H1 (cell line): ENCODE results near the gene BCL7B. TPM values are rescaled to one million over a fixed set of nuclear protein-coding genes. Genes with fewer than 3 reads are reported as not detected.
A peak's percentile ranks its signal among the peaks of the same experiment; 100 is the strongest.

ENCODE experiments used
- CTCF ChIA-PET: fragments of 300-600 bp; sonication (Branson Sonifier 250); formaldehyde crosslinking; loops from one replicate; lab custom pipeline; 2021; ENCODE audit not compliant: partially characterized antibody; lab: Charles Lee
- POLR2A ChIA-PET: fragments of 300-600 bp; sonication (Branson Sonifier 250); formaldehyde crosslinking; loops from one replicate; lab custom pipeline; 2021; ENCODE audit warnings: inconsistent platforms; ENCODE audit not compliant: partially characterized antibody; lab: Charles Lee
- DNase-seq, 2 experiments: peaks; one replicate each; pipeline versions ENCODE4 v3.0.0 to v3.0.0-alpha.2; 2010 to 2022; ENCODE audit warnings: low spot score in 2 of 2, low read depth in 1 of 2, mixed read lengths in 1 of 2
- FAIRE-seq: peaks from 2 replicates; lab custom pipeline; 2011; peaks lifted over from hg19 to GRCh38; lab: Jason Lieb, UNC
- H2AFZ ChIP-seq: 2 replicates; pipeline ENCODE4 v1.8.1; 2012; ENCODE audit warnings: low read length, inconsistent platforms
- H2AK5ac ChIP-seq: 2 replicates; pipeline ENCODE4 v1.6.1; 2013; ENCODE audit warnings: low read depth, low read length
- H2BK120ac ChIP-seq: replicated peaks from 2 replicates; pipeline ENCODE3; 2013; ENCODE audit warnings: low read depth, low read length, inconsistent platforms
- H2BK12ac ChIP-seq: 2 replicates; pipeline ENCODE4 v1.6.1; 2013; ENCODE audit warnings: low read depth, low read length
- H2BK15ac ChIP-seq: 2 replicates; pipeline ENCODE4 v1.6.1; 2013; ENCODE audit warnings: low read length
- H2BK20ac ChIP-seq: 2 replicates; pipeline ENCODE4 v1.6.1; 2013; ENCODE audit warnings: low read length
- H2BK5ac ChIP-seq: 2 replicates; pipeline ENCODE4 v1.6.1; 2013; ENCODE audit warnings: low read depth, low read length
- H3K14ac ChIP-seq: 2 replicates; pipeline ENCODE4 v1.6.1; 2013; ENCODE audit warnings: inconsistent platforms; ENCODE audit not compliant: insufficient read length
- H3K18ac ChIP-seq: 2 replicates; pipeline ENCODE4 v1.6.1; 2013; ENCODE audit warnings: low read length; ENCODE audit errors: extremely low read depth
- H3K23ac ChIP-seq: 2 replicates; pipeline ENCODE4 v1.6.1; 2013; ENCODE audit warnings: inconsistent platforms; ENCODE audit not compliant: insufficient read length
- H3K23me2 ChIP-seq: 2 replicates; pipeline ENCODE4 v1.6.1; 2013; ENCODE audit warnings: low read depth, low read length
- H3K27ac ChIP-seq: 2 replicates; pipeline ENCODE4 v1.6.1; 2011; ENCODE audit warnings: low read depth, low read length, inconsistent platforms
- H3K27me3 ChIP-seq, 4 experiments: replicated peaks in 1 of 4; 1 replicate in 1 of 4; 2 replicates in 3 of 4; pipeline versions ENCODE4 v1.6.1 to v1.8.1; 2011 to 2013; ENCODE audit warnings: low read length in 3 of 4, mild to moderate bottlenecking in 3 of 4, inconsistent platforms in 2 of 4, mixed read lengths in 2 of 4, moderate library complexity in 1 of 4; ENCODE audit not compliant: control insufficient read depth in 3 of 4, insufficient read depth in 3 of 4; ENCODE audit errors: extremely low read depth in 1 of 4
- H3K36me3 ChIP-seq, 4 experiments: 2 replicates each; pipeline versions ENCODE4 v1.6.1 to v1.8.1; 2011 to 2013; ENCODE audit warnings: mild to moderate bottlenecking in 4 of 4, low read length in 3 of 4, moderate library complexity in 2 of 4, control low read depth in 1 of 4, inconsistent platforms in 1 of 4; ENCODE audit not compliant: insufficient read depth in 4 of 4, control insufficient read depth in 2 of 4
- H3K4ac ChIP-seq: replicated peaks from 2 replicates; pipeline ENCODE3; 2013; ENCODE audit warnings: low read length, low read depth, mixed read lengths, inconsistent platforms; ENCODE audit not compliant: insufficient read length
- H3K4me1 ChIP-seq, 4 experiments: replicated peaks in 1 of 4; 1 replicate in 1 of 4; 2 replicates in 3 of 4; pipeline versions ENCODE4 v1.6.1 to v1.8.1; 2011 to 2013; ENCODE audit warnings: low read length in 3 of 4, inconsistent platforms in 2 of 4, mixed read lengths in 1 of 4; ENCODE audit not compliant: insufficient read depth in 4 of 4, control insufficient read depth in 3 of 4
- H3K4me2 ChIP-seq, 2 experiments: 2 replicates each; pipeline versions ENCODE4 v1.6.1 to v1.8.1; 2011 to 2013; ENCODE audit warnings: low read depth in 2 of 2, low read length in 2 of 2, control low read depth in 1 of 2, inconsistent platforms in 1 of 2, mild to moderate bottlenecking in 1 of 2; ENCODE audit not compliant: insufficient read depth in 1 of 2
- H3K4me3 ChIP-seq, 4 experiments: fragments of 200-600, 300-600 bp in 1 of 4; sonication (generic), shearing (Covaris generic), sonication (Bioruptor Twin) in 1 of 4; 2 replicates each; pipeline versions ENCODE4 v1.5.1 to v1.8.1; 2011 to 2016; ENCODE audit warnings: low read length in 4 of 4, low read depth in 3 of 4, control low read depth in 2 of 4, inconsistent platforms in 2 of 4, mild to moderate bottlenecking in 2 of 4, mixed read lengths in 1 of 4, moderate library complexity in 1 of 4; ENCODE audit not compliant: insufficient read depth in 2 of 4; ENCODE audit errors: extremely low read depth in 1 of 4
- H3K56ac ChIP-seq: replicated peaks from 2 replicates; pipeline ENCODE3; 2013; ENCODE audit warnings: low read depth, mild to moderate bottlenecking, mixed read lengths, low read length, inconsistent platforms; ENCODE audit not compliant: insufficient read length
- H3K79me1 ChIP-seq: 2 replicates; pipeline ENCODE4 v1.6.1; 2013; ENCODE audit warnings: low read depth, low read length, control low read depth
- H3K79me2 ChIP-seq, 2 experiments: 2 replicates each; pipeline versions ENCODE4 v1.6.1 to v1.8.1; 2012 to 2013; ENCODE audit warnings: low read length in 2 of 2, mild to moderate bottlenecking in 2 of 2, inconsistent platforms in 1 of 2; ENCODE audit not compliant: insufficient read depth in 2 of 2, control insufficient read depth in 1 of 2
- H3K9ac ChIP-seq, 4 experiments: replicated peaks in 1 of 4; 1 replicate in 1 of 4; 2 replicates in 3 of 4; pipeline versions ENCODE4 v1.6.1 to v1.8.1; 2011 to 2013; ENCODE audit warnings: low read depth in 3 of 4, low read length in 3 of 4, control low read depth in 2 of 4, mild to moderate bottlenecking in 2 of 4, moderate library complexity in 2 of 4, inconsistent platforms in 1 of 4; ENCODE audit errors: extremely low read depth in 1 of 4
- H3K9me3 ChIP-seq, 2 experiments: 2 replicates each; pipeline versions ENCODE4 v1.6.1 to v1.8.1; 2012 to 2013; ENCODE audit warnings: mild to moderate bottlenecking in 2 of 2, moderate library complexity in 2 of 2, control low read depth in 1 of 2, inconsistent platforms in 1 of 2, low read depth in 1 of 2, low read length in 1 of 2, mixed read lengths in 1 of 2; ENCODE audit not compliant: insufficient read depth in 2 of 2
- H4K20me1 ChIP-seq, 2 experiments: replicated peaks in 1 of 2; 2 replicates each; pipeline versions ENCODE3 to v1.8.1; 2011 to 2013; ENCODE audit warnings: inconsistent platforms in 2 of 2, low read length in 2 of 2, mild to moderate bottlenecking in 1 of 2; ENCODE audit not compliant: insufficient read depth in 2 of 2, control insufficient read depth in 1 of 2
- H4K5ac ChIP-seq: 2 replicates; pipeline ENCODE4 v1.6.1; 2013; ENCODE audit warnings: low read length, low read depth, mixed read lengths, inconsistent platforms; ENCODE audit not compliant: insufficient read length
- H4K8ac ChIP-seq: 2 replicates; pipeline ENCODE4 v1.8.0; 2013; ENCODE audit warnings: mild to moderate bottlenecking, moderate library complexity, low read length, inconsistent platforms; ENCODE audit not compliant: insufficient read depth; ENCODE audit errors: extremely low read depth
- H4K91ac ChIP-seq: replicated peaks from 2 replicates; pipeline ENCODE3; 2013; ENCODE audit warnings: low read length, mixed read lengths, inconsistent platforms; ENCODE audit not compliant: insufficient read length
- CREB1 ChIP-seq: IDR thresholded peaks from 2 replicates; pipeline ENCODE4 v1.6.1; 2012; ENCODE audit warnings: inconsistent platforms
- EP300 ChIP-seq, 2 experiments: IDR thresholded peaks; 1 replicate in 1 of 2; 2 replicates in 1 of 2; pipeline ENCODE4 v1.6.1; 2011 to 2012; ENCODE audit warnings: low read depth in 2 of 2, low read length in 2 of 2, mild to moderate bottlenecking in 2 of 2, borderline replicate concordance in 1 of 2, inconsistent platforms in 1 of 2, moderate library complexity in 1 of 2
- POLR2A ChIP-seq, 2 experiments: IDR thresholded peaks; 1 replicate in 1 of 2; 2 replicates in 1 of 2; pipeline ENCODE4 v1.6.1; 2011; ENCODE audit warnings: low read depth in 2 of 2, low read length in 2 of 2, mild to moderate bottlenecking in 2 of 2; ENCODE audit errors: control extremely low read depth in 1 of 2
- POU5F1 ChIP-seq: IDR thresholded peaks from 2 replicates; pipeline ENCODE4 v1.6.1; 2011; ENCODE audit warnings: low read depth, mild to moderate bottlenecking, low read length, moderate library complexity
- RXRA ChIP-seq: IDR thresholded peaks from 2 replicates; pipeline ENCODE4 v1.6.1; 2011; ENCODE audit warnings: low read depth, mild to moderate bottlenecking, low read length, moderate library complexity; ENCODE audit not compliant: insufficient read depth
- SIN3A ChIP-seq, 2 experiments: IDR thresholded peaks in 1 of 2; conservative IDR thresholded peaks in 1 of 2; 2 replicates each; pipeline ENCODE4 v1.6.1; 2011 to 2012; ENCODE audit warnings: low read length in 2 of 2, improper control_type of control experiment in 1 of 2, low read depth in 1 of 2, mild to moderate bottlenecking in 1 of 2
- SIX5 ChIP-seq: IDR thresholded peaks from 2 replicates; pipeline ENCODE4 v1.6.1; 2011; ENCODE audit warnings: mild to moderate bottlenecking, low read depth, low read length
- SP1 ChIP-seq: IDR thresholded peaks from 2 replicates; pipeline ENCODE4 v1.6.1; 2011; ENCODE audit warnings: low read depth, low read length
- WGBS, 2 experiments: shearing (Covaris generic) in 1 of 2; methylation state at CpG; one replicate each; pipeline versions ENCODE4 v1.1.6 to v1.1.7; 2013 to 2015; ENCODE audit warnings: low lambda C conversion rate in 2 of 2, mixed read lengths in 2 of 2, inconsistent platforms in 1 of 2, low coverage in 1 of 2, missing lambda C conversion rate in 1 of 2; ENCODE audit not compliant: insufficient replicate concordance in 2 of 2, insufficient coverage in 1 of 2, insufficient read length in 1 of 2; ENCODE audit errors: extremely low coverage in 1 of 2, missing lambda C conversion rate in 1 of 2; 5-methylcytosine and 5-hydroxymethylcytosine counted together
- polyA plus RNA-seq, 7 experiments: library from polyadenylated mRNA; depleted of rRNA in 3 of 7; stranded (reverse) in 5 of 7; unstranded in 2 of 7; fragments of >200 nt in 5 of 7; fragments of 200-250 nt in 2 of 7; gene quantifications; 1 replicate in 5 of 7; 2 replicates in 1 of 7; 4 replicates in 1 of 7; pipeline versions ENCODE4 v1.2.1 to v1.2.3, GENCODE V29; 2011 to 2013; ENCODE audit warnings: missing spikeins in 2 of 7, mixed read lengths in 2 of 7
- total RNA-seq: library from RNA; stranded (reverse); fragmentation: NEBNext Ultra II Directional; extraction: Animal tissue kit (Norgen Biotek cat#: 25700); gene quantifications from 2 replicates; pipeline ENCODE4 v1.2.1, GENCODE V29; 2021

BCL7B gene
- total and polyA plus RNA-seq, 2 of the 8 experiments (the other 6 are each of a cell fraction or from before 2014, with no cell fraction given) = 24.9 to 44.6 TPM

GRCh38 chr7:73557108-73557396, 438 bp downstream of the BCL7B start:
- peak; percentile 81 to 95 for DNase-seq
- H4K20me1 ChIP-seq = peaks cover 2 to 3% of the 10 kb centered on the region in 2 experiments

More at GRCh38 chr7:73557108-73557396, 438 bp downstream of the BCL7B start:
- Histone ChIP-seq H3K79me1 (peaks cover 6% of the 10 kb centered on the region; the same call in 1 of the 2 replicates), H3K9ac (peak overlapping the region; percentile 95 to 99 (median 98)), H2BK5ac (peak overlapping the region; percentile 83; the same call in 1 of the 2 replicates), H4K5ac (no peak overlapping the region), H3K9me3 (no peaks in the 10 kb centered on the region), H3K18ac (peak overlapping the region; percentile 96), H2BK120ac (no peak overlapping the region), H3K4ac (no peak overlapping the region), H3K56ac (no peak overlapping the region), H3K4me1 (peaks cover 0 to 3% (median 1%) of the 10 kb centered on the region in 4 experiments; a peak in 2 of 7 replicates), H2BK12ac (no peak overlapping the region), H4K91ac (no peak overlapping the region), H3K27me3 (peaks cover 0 to 8% (median 1%) of the 10 kb centered on the region in 4 experiments; a peak in 4 of 7 replicates), H3K36me3 (no peaks in the 10 kb centered on the region), H3K23ac (no peak overlapping the region), H2AK5ac (no peak overlapping the region), H2BK20ac (no peak overlapping the region)
- POLR2A ChIA-PET = interaction anchor here (0.6 to 2.5 kb wide), 14 partner anchors 10 to 145 kb away, joined by 3 to 31 read pairs (median 4); partner anchors contain the start of genes BAZ1B and TBL2
- no peak for FAIRE-seq
- TF ChIP-seq POLR2A (IDR thresholded peaks at IDR 0.05; ENCODE audit: control extremely low read depth in 1 of 2, low read depth in 2 of 2, low read length in 2 of 2) (0 out of 3 replicates have a peak, but pooled peaks of 1 of the 2 experiments have one; percentile 7), POU5F1 (no peak), RXRA (no peak), EP300 (IDR thresholded peaks at IDR 0.05; ENCODE audit: borderline replicate concordance in 1 of 2, low read depth in 2 of 2, low read length in 2 of 2) (no peak), SIN3A (conservative IDR thresholded peaks at IDR 0.05 in 1 of 2, IDR thresholded peaks at IDR 0.05 in 1 of 2; ENCODE audit: low read depth in 1 of 2, low read length in 2 of 2) (peak in 1 of 2 experiments; percentile 91; a peak in 2 of 4 replicates), CREB1 (peak; percentile 86), SP1 (0 out of 2 replicates have a peak, but pooled peaks have one; percentile 32), SIX5 (no peak)
- TF ChIP-seq, all 59 proteins: peak for 4
- H3K27ac ChIP-seq = peak overlapping the region; percentile 99
- H3K23me2 ChIP-seq = peaks cover 9% of the 10 kb centered on the region
- H4K8ac ChIP-seq = peak overlapping the region; percentile 100
- H3K4me2 ChIP-seq = peak overlapping the region; percentile 92 to 94
- H2AFZ ChIP-seq = no peak overlapping the region
- H2BK15ac ChIP-seq = no peak overlapping the region
- WGBS, 2 experiments = no CpG with 5 or more reads among the region's 36 CpGs
- H3K4me3 ChIP-seq = peak overlapping the region; percentile 68 to 87 (median 76)
- CTCF ChIA-PET = no interaction called here
- peaks cover 0 to 30% of the 10 kb centered on the region in 2 experiments; a peak in 3 of 4 replicates for H3K79me2 ChIP-seq
- H3K14ac ChIP-seq = no peak overlapping the region
